Mammary epithelial cell (primary cell): ENCODE measurements around the gene CEACAM1.
"Not testable (repeated sequence)": the region's sequence is repeated elsewhere in the genome, so short reads cannot be mapped to it uniquely, and the experiment has no call there.

Experiments
- EZH2 ChIP-seq: IDR thresholded peaks from 2 replicates; pipeline ENCODE4 v1.6.1; 2012; ENCODE audit warnings: low read length, inconsistent platforms, borderline replicate concordance
- TF ChIP-seq, protein P1 (sequence below), 2 donors: IDR thresholded peaks in 1 of 2; conservative IDR thresholded peaks in 1 of 2; 2 replicates each; pipeline ENCODE4 v1.5.1; 2011 to 2012; ENCODE audit warnings: inconsistent platforms in 2 of 2, low read length in 2 of 2, mild to moderate bottlenecking in 2 of 2, control low read depth in 1 of 2, low read depth in 1 of 2; ENCODE audit not compliant: insufficient read depth in 1 of 2; ENCODE audit errors: extremely low read depth in 1 of 2

DNA sequence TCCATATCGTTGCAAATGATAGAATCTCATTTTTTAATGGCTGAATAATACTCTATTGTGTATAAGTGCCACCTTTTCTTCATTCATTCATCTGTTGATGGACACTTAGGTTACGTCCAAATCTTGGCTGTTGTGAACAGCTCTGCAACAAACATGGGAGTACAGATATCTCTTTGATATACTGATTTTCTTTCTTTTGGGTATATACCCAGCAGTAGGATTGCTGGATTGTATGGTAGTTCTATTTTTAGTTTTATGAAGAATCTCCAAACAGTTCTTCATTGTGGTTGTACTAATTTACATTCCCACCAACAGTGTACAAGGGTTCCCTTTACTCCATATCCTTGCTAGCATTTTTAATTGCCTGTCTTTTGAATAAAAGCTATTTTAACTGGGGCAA lies 7.0 kb upstream of the CEACAM1 start:
- TF ChIP-seq, protein P1, sequence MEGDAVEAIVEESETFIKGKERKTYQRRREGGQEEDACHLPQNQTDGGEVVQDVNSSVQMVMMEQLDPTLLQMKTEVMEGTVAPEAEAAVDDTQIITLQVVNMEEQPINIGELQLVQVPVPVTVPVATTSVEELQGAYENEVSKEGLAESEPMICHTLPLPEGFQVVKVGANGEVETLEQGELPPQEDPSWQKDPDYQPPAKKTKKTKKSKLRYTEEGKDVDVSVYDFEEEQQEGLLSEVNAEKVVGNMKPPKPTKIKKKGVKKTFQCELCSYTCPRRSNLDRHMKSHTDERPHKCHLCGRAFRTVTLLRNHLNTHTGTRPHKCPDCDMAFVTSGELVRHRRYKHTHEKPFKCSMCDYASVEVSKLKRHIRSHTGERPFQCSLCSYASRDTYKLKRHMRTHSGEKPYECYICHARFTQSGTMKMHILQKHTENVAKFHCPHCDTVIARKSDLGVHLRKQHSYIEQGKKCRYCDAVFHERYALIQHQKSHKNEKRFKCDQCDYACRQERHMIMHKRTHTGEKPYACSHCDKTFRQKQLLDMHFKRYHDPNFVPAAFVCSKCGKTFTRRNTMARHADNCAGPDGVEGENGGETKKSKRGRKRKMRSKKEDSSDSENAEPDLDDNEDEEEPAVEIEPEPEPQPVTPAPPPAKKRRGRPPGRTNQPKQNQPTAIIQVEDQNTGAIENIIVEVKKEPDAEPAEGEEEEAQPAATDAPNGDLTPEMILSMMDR (conservative IDR thresholded peaks at IDR 0.05 in 1 of 2, IDR thresholded peaks at IDR 0.05 in 1 of 2; ENCODE audit: extremely low read depth in 1 of 2, insufficient read depth in 1 of 2, low read depth in 1 of 2, low read length in 2 of 2): not testable (repeated sequence)
- not testable (repeated sequence) for TF ChIP-seq EZH2
